Cerebellar nuclear complex (tissue), 1 donor: ENCODE data around the gene GPR37L1.
"Not testable (repeated sequence)": the region's sequence is repeated elsewhere in the genome, so short reads cannot be mapped to it uniquely, and the experiment has no call there.

ENCODE experiments used
- DNase-seq, 2 experiments: peaks; one replicate each; lab custom pipeline; 2025; lab: John Stamatoyannopoulos, UW

The GPR37L1 gene

GRCh38 chr1:202133496-202133895, 10.8 kb downstream of the GPR37L1 start:
- no peak for DNase-seq

- no peak for DNase-seq
Measured at GRCh38 chr1:202133989-202134388, 11.3 kb downstream of the GPR37L1 start.

GRCh38 chr1:202134645-202135172, 12.0 kb downstream of the GPR37L1 start:
- DNase-seq = no peak

DNA sequence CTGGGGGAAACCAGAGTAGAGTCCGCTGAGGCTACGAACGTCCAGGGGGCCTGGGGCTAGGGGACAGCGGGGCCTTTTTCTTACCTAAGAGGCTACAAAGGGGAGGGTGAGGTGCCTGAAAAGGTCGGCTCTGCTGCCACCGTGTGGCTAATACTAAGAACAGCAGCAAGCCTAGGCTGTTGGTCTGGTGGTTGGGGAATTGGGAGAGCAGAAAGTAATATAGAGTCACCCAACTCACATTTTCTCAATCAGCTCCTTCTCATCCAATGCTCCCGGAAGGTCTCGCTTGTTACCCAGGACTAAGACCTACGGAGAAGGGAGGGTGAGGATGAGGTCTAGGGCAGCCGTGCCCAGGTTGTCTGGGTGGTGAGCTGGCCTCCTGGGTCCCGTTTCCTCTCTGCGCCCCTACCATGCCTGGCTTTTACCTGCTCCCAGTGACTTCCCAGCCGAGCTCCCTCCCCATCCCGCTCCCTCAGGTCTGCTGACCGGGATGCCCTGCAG, 12.6 kb downstream of the GPR37L1 start:
- peak in 1 of 2 experiments; percentile 35 for DNase-seq

GRCh38 chr1:202140833-202141232, 18.1 kb downstream of the GPR37L1 start:
- DNase-seq = no peak

- DNase-seq = not testable (repeated sequence)
Measured at GRCh38 chr1:202141468-202141867, 18.8 kb downstream of the GPR37L1 start.

- no peak for DNase-seq
Measured at GRCh38 chr1:202143011-202143767, 20.5 kb downstream of the GPR37L1 start.

- DNase-seq = no peak
Measured at GRCh38 chr1:202143768-202144401, 21.2 kb downstream of the GPR37L1 start.

GRCh38 chr1:202144402-202145067, 21.8 kb downstream of the GPR37L1 start, which contains the start of gene ARL8A:
ARL8A (minus strand) TSS chr1:202144737; CDS start chr1:202144572, 165 bp downstream.
- DNase-seq = no peak

DNA sequence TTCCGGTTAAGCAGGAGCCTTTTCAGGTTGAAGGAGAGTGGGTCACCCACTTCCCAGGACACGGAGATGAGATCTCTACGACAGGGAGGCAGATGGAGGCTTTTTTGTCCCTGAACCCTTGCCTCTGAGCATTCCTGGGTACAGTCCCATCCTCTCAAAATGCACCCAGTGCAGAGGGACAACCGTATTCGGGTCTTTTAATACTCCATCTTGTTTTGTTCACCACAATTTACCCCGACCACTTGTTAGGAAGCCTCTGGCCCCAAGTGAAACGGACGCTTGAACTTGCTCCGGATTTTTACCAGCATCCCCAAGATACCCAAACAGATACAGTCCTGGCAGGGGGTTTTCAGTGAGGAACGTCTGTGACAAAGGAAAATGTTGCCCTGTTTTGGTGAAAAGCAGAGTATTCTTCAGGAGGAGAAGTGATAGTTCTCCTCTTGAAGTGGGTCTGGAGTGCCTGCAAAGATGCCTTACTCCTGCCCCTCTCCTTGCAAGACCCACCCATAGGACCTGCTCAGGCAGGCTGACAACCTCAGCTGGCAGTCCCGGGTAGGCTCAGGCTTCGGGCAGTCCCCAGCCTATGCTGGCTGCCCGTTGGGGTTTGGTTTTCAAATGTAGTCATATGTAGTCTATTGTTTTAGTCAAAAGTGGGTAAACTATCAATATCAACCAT, 22.5 kb downstream of the GPR37L1 start:
- DNase-seq = no peak

DNA sequence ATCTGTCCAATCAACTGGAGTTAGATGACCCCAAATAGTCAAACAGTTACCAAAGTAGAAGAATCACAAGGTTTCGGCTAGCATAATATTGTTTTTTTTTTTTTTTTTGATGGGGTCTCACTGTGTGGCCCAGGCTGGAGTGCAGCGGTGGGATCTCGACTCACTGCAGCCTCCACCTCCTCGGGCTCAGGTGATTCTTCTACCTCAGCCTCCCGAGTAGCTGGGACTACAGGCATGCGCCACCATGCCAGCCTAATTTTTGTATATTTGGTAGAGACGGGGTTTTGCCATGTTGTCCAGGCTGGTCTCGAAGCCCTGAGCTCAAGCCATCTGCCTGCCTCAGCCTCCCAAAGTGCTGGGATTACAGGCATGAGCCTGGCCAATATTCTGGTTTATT, 23.0 kb downstream of the GPR37L1 start:
- not testable (repeated sequence) for DNase-seq

DNA sequence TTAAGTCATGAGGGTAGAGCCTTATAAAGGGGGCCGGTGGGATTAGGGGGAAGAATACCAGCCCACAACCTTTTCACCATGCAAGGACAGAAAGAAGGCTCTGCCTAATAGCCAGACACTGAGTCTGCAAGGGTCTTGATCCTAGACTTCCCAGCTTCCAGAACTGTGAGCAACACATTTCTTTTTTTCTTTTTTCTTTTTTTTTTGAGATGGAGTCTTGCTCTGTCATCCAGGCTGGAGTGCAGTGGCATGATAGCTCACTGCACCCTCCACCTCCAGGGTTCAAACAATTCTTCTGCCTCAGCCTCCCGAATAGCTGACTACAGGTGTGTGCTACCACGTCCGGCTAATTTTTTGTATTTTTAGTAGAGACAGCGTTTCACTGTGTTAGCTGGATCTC, 23.6 kb downstream of the GPR37L1 start:
- DNase-seq = no peak

GRCh38 chr1:202146993-202147392, 24.3 kb downstream of the GPR37L1 start:
- no peak for DNase-seq

- no peak for DNase-seq
Measured at GRCh38 chr1:202148391-202148790, 25.7 kb downstream of the GPR37L1 start.

DNA sequence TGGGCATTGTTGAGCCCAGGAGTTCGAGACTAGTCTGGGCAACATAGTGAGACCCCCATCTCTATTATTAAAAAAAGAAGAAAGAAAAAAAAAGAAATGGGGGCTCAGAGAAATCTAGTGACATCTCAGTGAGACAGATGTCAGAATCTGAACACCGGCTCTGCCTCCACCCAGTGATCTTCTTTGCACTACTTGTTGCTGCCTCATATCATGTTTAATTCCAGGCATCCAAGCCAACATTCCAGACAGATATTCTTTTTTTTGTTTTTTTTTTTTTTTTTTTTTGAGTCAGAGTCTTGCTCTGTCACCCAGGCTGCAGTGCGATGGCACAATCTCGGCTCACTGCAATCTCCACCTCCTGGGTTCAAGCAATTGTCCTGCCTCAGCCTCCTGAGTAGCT, 26.8 kb downstream of the GPR37L1 start:
- no peak for DNase-seq

- DNase-seq = no peak
Measured at GRCh38 chr1:202150187-202150586, 27.5 kb downstream of the GPR37L1 start.

DNA sequence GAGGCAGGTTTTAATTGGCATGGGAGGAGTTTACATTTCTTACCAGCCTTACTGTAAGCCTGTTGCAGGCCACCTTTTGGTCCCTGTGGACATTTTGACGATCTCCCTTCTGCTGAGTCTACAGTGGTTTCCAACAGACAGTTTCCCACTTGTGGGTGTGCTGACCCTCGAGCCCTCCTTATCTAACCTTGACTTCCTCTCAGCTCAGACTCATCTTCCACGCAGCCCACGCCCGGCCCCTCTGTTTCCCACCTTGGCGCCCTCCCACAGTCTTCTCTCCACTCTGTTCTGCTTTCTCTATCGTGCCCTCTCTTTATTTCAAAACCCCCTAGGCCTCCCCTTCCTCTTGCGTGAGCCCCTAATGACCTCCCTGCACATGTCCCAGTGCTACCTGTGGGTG, 27.9 kb downstream of the GPR37L1 start:
- no peak for DNase-seq

DNA sequence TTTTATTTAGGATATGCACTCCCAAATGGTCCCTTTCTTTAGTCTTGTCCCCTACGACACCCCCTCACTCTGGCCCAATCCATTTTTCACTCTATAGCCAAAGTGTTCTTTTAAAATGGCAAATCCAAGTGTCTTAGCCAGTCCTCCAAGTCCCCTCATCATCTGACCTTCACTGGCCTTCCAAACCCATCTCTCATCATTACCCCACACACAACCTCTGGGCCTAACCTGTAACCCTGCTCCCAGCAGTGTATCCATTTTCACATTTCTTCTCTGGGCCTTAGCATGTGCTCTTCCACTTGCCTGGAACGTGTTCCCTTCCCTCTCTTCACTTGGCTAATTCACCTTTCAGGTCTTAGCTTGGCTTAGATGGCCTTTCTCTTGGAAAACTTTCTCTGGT, 28.3 kb downstream of the GPR37L1 start:
- no peak for DNase-seq

DNA sequence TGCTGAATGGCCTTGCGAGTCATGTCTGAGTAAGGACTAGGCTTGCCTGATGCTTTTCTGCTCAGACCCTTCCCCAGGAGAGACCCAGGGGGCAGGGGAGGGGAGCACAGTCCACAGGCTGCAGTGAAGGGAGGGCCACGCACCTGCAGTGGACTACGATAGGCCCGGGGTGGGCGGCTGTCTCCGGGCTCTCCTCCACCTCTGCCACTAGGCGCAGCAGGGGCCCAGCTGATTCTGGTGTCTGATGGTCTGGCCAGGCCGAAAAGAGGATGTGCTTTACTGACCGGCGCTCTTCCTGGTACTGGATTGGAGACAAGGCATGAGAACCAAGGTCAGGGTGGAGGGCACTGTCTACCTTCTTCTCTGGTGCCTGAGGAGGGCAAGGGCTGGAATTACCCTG, 29.7 kb downstream of the GPR37L1 start:
- DNase-seq = no peak

DNA sequence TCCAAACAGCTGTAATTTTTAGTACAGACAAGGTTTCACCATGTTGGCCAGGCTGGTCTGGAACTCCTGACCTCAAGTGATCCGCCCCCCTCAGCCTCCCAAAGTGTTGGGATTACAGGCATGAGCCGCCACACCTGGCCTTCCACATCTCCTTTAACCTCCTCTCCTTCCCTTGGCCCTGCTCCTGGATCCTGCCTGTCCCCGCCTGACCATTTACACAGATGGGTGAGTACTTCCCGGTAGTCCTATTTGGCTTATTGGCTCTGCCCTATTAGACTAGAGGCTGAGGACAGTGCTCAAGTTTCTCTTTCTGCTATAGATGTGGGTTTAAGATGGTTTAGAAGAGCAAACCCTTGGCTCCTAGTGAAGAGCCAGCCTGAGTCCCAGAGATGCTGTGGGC, 30.6 kb downstream of the GPR37L1 start:
- no peak for DNase-seq

DNA sequence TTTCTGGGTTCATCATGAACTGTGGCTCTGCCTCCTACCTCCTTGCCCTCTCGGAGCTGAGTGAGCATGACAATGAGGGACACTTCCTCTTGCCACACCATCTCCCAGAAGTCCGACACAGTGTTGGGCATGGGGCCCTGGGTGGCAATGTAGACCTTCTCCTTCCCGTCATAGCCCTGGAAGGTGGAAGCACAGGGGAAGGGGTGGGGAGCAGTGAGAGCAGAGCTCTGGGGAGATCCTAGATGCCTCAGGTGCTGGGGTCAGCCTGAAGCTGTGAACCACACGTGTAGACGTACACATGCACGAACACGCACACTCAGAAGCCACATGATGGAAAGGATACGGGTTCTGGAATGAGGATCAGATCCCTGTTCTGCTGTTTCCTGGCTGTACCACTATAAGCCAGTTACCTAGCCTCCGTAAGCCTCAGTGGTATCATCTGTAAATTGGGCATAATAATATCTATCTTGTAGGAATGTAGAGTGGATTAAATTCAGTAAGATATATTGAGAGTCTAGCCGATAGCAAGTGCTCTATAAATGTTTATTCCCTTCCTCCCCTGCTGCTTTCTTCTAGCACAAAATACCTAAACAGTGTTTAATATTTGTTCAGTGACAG, 31.5 kb downstream of the GPR37L1 start:
- no peak for DNase-seq
